Measurements from ENCODE around the gene CAVIN2. TPM values are rescaled to one million over a fixed set of nuclear protein-coding genes. Genes with fewer than 3 reads are reported as not detected.

The CAVIN2 gene
- total RNA-seq, 1 donor from 2014 or later, result 50.6 TPM

GRCh38 chr2:191833356-191833755 lies 13.5 kb downstream of the CAVIN2 start:
- intact Hi-C loops (cut with DNase I), result no loop called here
- no peak overlapping the region for H3K27ac ChIP-seq

DNA sequence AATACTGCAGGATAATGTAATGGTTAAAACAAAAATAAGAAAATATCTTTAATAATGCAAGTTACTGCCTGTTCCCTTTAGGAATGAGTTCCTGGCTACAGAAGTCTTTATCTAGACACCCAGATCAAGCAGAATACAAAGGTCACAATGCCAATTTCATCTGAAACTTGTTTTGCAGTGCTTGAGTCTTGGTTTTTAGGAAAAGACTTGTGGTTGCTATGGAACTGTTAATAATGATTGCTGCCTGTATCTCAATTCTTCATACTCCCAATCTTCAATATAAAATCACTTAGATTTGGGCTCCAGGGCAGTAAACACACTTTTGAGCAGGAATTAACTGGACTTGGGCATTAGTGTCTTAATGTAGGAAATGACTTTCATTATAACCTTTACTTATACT lies 14.2 kb downstream of the CAVIN2 start:
- H3K27ac ChIP-seq, result no peak overlapping the region
- H3K4me3 ChIP-seq, result no peak overlapping the region
- intact Hi-C loops (cut with DNase I), result no loop called here
- no peaks in the 10 kb centered on the region for H3K36me3 ChIP-seq
- no peaks in the 10 kb centered on the region for H3K4me1 ChIP-seq
- DNase-seq (ENCODE audit: extremely low spot score in 2 of 2), result no peak
- no peaks in the 10 kb centered on the region for H3K27me3 ChIP-seq
- H3K9me3 ChIP-seq, result no peaks in the 10 kb centered on the region
- TF ChIP-seq CTCF (IDR thresholded peaks at IDR 0.05) (no peak), POLR2A (IDR thresholded peaks at IDR 0.05) (no peak), POLR2AphosphoS5 (IDR thresholded peaks at IDR 0.05; ENCODE audit: insufficient read depth in 1 of 2, low read depth in 1 of 2) (no peak)

More at GRCh38 chr2:191833356-191833755, 13.5 kb downstream of the CAVIN2 start:
- H3K9me3 ChIP-seq, result no peaks in the 10 kb centered on the region
- TF ChIP-seq POLR2A (IDR thresholded peaks at IDR 0.05), result no peak
- TF ChIP-seq POLR2AphosphoS5 (IDR thresholded peaks at IDR 0.05; ENCODE audit: insufficient read depth in 1 of 2, low read depth in 1 of 2), result no peak
- H3K4me1 ChIP-seq, result no peaks in the 10 kb centered on the region
- H3K27me3 ChIP-seq, result no peaks in the 10 kb centered on the region
- DNase-seq (ENCODE audit: extremely low spot score in 2 of 2), result no peak
- H3K36me3 ChIP-seq, result no peaks in the 10 kb centered on the region
- no peak overlapping the region for H3K4me3 ChIP-seq

DNA sequence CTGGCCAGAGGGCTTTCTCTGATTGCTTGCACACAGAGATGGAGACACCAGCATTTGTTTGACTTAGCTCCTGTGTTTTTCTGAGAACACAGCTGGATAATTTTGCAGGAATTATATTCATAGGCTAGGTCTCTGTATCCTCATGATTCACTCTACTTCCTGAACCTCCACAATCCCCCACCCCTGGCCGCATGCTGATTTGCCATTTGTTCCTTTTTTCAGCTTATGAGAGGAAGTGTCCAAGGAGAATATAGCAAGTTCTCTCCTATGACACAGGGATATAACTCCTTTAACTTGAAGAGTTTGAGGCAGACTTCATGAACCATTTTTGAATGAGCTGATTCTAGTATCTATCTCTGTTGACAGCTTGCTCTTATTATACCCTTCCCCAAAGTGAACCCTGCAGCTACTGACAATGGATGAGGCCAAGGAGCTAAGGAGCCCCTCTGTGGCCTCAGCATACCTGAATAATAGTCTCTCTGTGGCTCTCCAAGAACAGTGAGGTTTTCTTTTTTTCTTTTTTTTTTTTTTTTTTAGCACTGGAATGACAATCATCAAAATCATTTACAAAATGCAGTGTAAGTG lies 15.4 kb downstream of the CAVIN2 start:
- no peak for DNase-seq (ENCODE audit: extremely low spot score in 2 of 2)
- Histone ChIP-seq H3K4me1 (no peaks in the 10 kb centered on the region), H3K36me3 (no peaks in the 10 kb centered on the region), H3K9me3 (no peaks in the 10 kb centered on the region), H3K27ac (no peak overlapping the region), H3K4me3 (no peak overlapping the region), H3K27me3 (no peaks in the 10 kb centered on the region)
- intact Hi-C loops (cut with DNase I), result no loop called here
- TF ChIP-seq CTCF (IDR thresholded peaks at IDR 0.05), result no peak
- TF ChIP-seq POLR2AphosphoS5 (IDR thresholded peaks at IDR 0.05; ENCODE audit: insufficient read depth in 1 of 2, low read depth in 1 of 2), result no peak
- TF ChIP-seq POLR2A (IDR thresholded peaks at IDR 0.05), result no peak

DNA sequence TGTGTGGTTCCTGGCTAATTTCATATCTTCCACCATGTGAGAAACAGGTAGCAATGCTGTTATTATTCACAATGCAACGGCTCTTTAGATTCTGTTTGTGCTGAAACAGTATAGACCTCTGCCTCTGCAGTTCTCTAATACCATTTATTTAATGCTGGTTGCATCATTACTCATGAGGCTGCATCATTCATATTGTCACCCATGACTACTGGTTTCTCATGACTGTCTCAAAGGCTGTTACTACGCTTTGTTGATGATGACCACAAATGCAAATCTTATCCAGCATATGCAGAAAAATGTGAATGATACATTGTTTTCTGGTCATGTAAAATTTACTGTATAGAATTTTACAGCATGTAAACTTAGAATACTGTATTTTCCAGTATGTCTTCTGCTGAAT lies 22.5 kb downstream of the CAVIN2 start:
- Histone ChIP-seq H3K36me3 (no peaks in the 10 kb centered on the region), H3K4me3 (no peak overlapping the region), H3K4me1 (no peaks in the 10 kb centered on the region), H3K27me3 (no peaks in the 10 kb centered on the region), H3K27ac (no peak overlapping the region), H3K9me3 (no peaks in the 10 kb centered on the region)
- intact Hi-C loops (cut with DNase I), result no loop called here
- TF ChIP-seq CTCF (IDR thresholded peaks at IDR 0.05) (no peak), POLR2AphosphoS5 (IDR thresholded peaks at IDR 0.05; ENCODE audit: insufficient read depth in 1 of 2, low read depth in 1 of 2) (no peak), POLR2A (IDR thresholded peaks at IDR 0.05) (no peak)
- no peak for DNase-seq (ENCODE audit: extremely low spot score in 2 of 2)

DNA sequence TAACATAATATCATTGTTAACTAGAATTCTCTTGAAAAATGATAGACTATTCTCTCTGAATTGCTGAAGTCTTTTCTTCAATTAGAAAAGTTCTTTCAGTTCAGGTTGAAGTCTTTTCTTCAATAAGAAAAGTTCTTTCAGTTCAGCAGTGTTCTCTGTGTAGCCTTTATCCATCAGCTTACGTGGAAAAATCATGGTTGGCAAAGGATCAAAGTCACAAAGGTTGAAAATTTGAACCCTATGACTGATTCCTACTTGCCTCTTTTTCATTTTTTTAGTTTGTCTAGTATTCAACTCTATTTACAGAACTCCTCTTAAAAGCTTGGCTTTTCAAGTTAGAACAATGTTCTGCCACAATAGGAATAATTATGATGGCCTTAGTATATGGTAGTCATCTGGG lies 25.8 kb downstream of the CAVIN2 start:
- H3K27ac ChIP-seq, result no peak overlapping the region
- no peak overlapping the region for H3K4me3 ChIP-seq
- H3K9me3 ChIP-seq, result no peaks in the 10 kb centered on the region
- no peaks in the 10 kb centered on the region for H3K36me3 ChIP-seq
- intact Hi-C loops (cut with DNase I), result no loop called here
- DNase-seq (ENCODE audit: extremely low spot score in 2 of 2), result no peak
- TF ChIP-seq CTCF (IDR thresholded peaks at IDR 0.05), result no peak
- TF ChIP-seq POLR2AphosphoS5 (IDR thresholded peaks at IDR 0.05; ENCODE audit: insufficient read depth in 1 of 2, low read depth in 1 of 2), result no peak
- no peak for TF ChIP-seq POLR2A (IDR thresholded peaks at IDR 0.05)
- no peaks in the 10 kb centered on the region for H3K27me3 ChIP-seq
- no peaks in the 10 kb centered on the region for H3K4me1 ChIP-seq
